Panc1 (cell line): ENCODE measurements around the gene ADPRS. TPM values are rescaled to one million over a fixed set of nuclear protein-coding genes. Genes with fewer than 3 reads are reported as not detected.

Experiments
- ATAC-seq: fragments of 200-7000 bp; cut with Tn5 transposase; 2 replicates; pipeline ENCODE4 v1.9.1; 2020; ENCODE audit warnings: mild to moderate bottlenecking, moderate library complexity
- BruUV-seq: library from RNA; stranded (reverse); fragments of 400-500 nt; replicated peaks from 2 replicates; lab custom pipeline; 2021; lab: Mats Ljungman, UMichigan
- CTCF ChIA-PET: fragments of 300-600 bp; sonication (Branson Sonifier 250); formaldehyde crosslinking; loops from one replicate; lab custom pipeline; 2022; ENCODE audit warnings: antibody characterized with exemption; lab: Charles Lee
- POLR2A ChIA-PET: fragments of 300-600 bp; sonication (Branson Sonifier 250); formaldehyde crosslinking; loops from one replicate; lab custom pipeline; 2022; ENCODE audit warnings: antibody characterized with exemption; lab: Charles Lee
- DNase-seq: peaks from one replicate; pipeline ENCODE4 v3.0.0-alpha.2; 2010; ENCODE audit warnings: low read depth, low spot score
- H3K27ac ChIP-seq: 2 replicates; pipeline ENCODE4 v1.5.1; 2011; ENCODE audit warnings: mild to moderate bottlenecking, low read length, inconsistent platforms
- H3K27me3 ChIP-seq: fragments of 200-500 bp; sonication (Bioruptor generic); 2 replicates; pipeline ENCODE4 v1.6.0; 2014; ENCODE audit warnings: low read length, inconsistent platforms; ENCODE audit not compliant: control insufficient read depth, insufficient read depth
- H3K36me3 ChIP-seq: fragments of 200-500 bp; sonication (Bioruptor generic); 2 replicates; pipeline ENCODE4 v1.5.1; 2014; ENCODE audit warnings: inconsistent platforms, mild to moderate bottlenecking, low read length, moderate library complexity; ENCODE audit not compliant: control insufficient read depth, insufficient read depth
- H3K4me1 ChIP-seq: 2 replicates; pipeline ENCODE4 v1.5.1; 2011; ENCODE audit warnings: inconsistent platforms, mild to moderate bottlenecking, low read length, moderate library complexity; ENCODE audit not compliant: control insufficient read depth, insufficient read depth
- H3K4me3 ChIP-seq, 2 experiments: 2 replicates each; pipeline ENCODE4 v1.5.1; 2011 to 2012; ENCODE audit warnings: low read depth in 2 of 2, low read length in 2 of 2, mild to moderate bottlenecking in 2 of 2, inconsistent platforms in 1 of 2, moderate library complexity in 1 of 2
- H3K9me3 ChIP-seq: fragments of 200-500 bp; sonication (Bioruptor generic); 2 replicates; pipeline ENCODE4 v1.5.1; 2014; ENCODE audit warnings: low read depth, mild to moderate bottlenecking, inconsistent platforms, low read length, moderate library complexity; ENCODE audit not compliant: control insufficient read depth, insufficient read depth
- POLR2AphosphoS5 ChIP-seq: IDR thresholded peaks from 2 replicates; pipeline ENCODE4 v1.6.1; 2012; ENCODE audit warnings: mild to moderate bottlenecking, low read depth, low read length, moderate library complexity
- SIN3A ChIP-seq: IDR thresholded peaks from 2 replicates; pipeline ENCODE4 v1.6.1; 2012; ENCODE audit warnings: low read depth, mild to moderate bottlenecking, low read length, moderate library complexity, borderline replicate concordance; ENCODE audit not compliant: insufficient read depth
- TCF7L2 ChIP-seq: IDR thresholded peaks from 2 replicates; pipeline ENCODE4 v1.6.1; 2011; ENCODE audit warnings: mild to moderate bottlenecking, low read depth, low read length, inconsistent platforms
- in situ Hi-C: cut with HindIII; loops from 2 replicates; pipeline ENCODE4 v1.10.0; 2016; ENCODE audit warnings: low sequenced_read_pairs, low pct_unique_long_range_greater_than_20kb
- intact Hi-C: fragments of 100-400 bp; cut with micrococcal nuclease; formaldehyde crosslinking; loops from one replicate; pipeline ENCODE4 v1.10.0; 2022; ENCODE audit not compliant: unreplicated experiment
- total RNA-seq: library from RNA; stranded (reverse); gene quantifications from one replicate; pipeline ENCODE4 v1.2.1, GENCODE V29; 2021; ENCODE audit not compliant: unreplicated experiment
- TF ChIP-seq, protein P1 (sequence below), 2 experiments: IDR thresholded peaks; 2 replicates each; pipeline ENCODE4 v1.6.1; 2011 to 2012; ENCODE audit warnings: low read depth in 2 of 2, control low read depth in 1 of 2, low read length in 1 of 2, mild to moderate bottlenecking in 1 of 2, moderate library complexity in 1 of 2; ENCODE audit not compliant: insufficient read depth in 1 of 2
- TF ChIP-seq, protein P2 (sequence below): fragments of 450-650 bp; IDR thresholded peaks from 2 replicates; pipeline ENCODE4 v1.5.1; 2017; ENCODE audit warnings: mild to moderate bottlenecking

ADPRS gene
- total RNA-seq, 1 experiment from 2014 or later = 32.2 TPM

DNA sequence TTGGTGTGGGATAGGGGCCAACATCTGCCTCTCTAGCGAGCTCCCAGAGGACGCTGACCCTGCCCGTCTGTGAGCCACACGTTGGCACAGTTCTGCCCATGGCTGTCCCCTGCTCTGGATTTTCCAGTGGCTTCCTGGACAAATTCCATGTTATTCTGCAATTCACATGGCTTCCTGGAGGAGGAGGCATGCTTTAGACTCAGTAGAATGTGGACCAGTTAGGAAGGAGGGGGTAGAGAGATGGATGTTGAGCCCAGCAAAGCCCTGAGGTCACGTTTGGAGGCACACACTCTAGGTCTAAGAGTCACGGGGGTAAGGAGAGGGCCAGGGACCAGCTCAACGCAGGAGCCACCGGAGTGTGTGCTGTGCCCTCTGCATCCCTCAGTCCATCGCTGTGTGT lies 24.1 kb downstream of the ADPRS start:
- H3K4me1 ChIP-seq = peaks cover 12% of the 10 kb centered on the region; the same call in 1 of the 2 replicates
- no peaks in the 10 kb centered on the region for H3K36me3 ChIP-seq
- no TSS peak for BruUV-seq
- CTCF ChIA-PET = no interaction called here
- POLR2A ChIA-PET = interaction anchor here (0.6 kb wide), 1 partner anchor 21 kb away, joined by 3 read pairs; no protein-coding TSS in a partner anchor
- in situ Hi-C loops = no loop called here
- H3K27me3 ChIP-seq = no peaks in the 10 kb centered on the region
- ATAC-seq = no peak
- DNase-seq = no peak
- TF ChIP-seq TCF7L2 (no peak), SIN3A (no peak), POLR2AphosphoS5 (no peak)
- TF ChIP-seq, protein P1, sequence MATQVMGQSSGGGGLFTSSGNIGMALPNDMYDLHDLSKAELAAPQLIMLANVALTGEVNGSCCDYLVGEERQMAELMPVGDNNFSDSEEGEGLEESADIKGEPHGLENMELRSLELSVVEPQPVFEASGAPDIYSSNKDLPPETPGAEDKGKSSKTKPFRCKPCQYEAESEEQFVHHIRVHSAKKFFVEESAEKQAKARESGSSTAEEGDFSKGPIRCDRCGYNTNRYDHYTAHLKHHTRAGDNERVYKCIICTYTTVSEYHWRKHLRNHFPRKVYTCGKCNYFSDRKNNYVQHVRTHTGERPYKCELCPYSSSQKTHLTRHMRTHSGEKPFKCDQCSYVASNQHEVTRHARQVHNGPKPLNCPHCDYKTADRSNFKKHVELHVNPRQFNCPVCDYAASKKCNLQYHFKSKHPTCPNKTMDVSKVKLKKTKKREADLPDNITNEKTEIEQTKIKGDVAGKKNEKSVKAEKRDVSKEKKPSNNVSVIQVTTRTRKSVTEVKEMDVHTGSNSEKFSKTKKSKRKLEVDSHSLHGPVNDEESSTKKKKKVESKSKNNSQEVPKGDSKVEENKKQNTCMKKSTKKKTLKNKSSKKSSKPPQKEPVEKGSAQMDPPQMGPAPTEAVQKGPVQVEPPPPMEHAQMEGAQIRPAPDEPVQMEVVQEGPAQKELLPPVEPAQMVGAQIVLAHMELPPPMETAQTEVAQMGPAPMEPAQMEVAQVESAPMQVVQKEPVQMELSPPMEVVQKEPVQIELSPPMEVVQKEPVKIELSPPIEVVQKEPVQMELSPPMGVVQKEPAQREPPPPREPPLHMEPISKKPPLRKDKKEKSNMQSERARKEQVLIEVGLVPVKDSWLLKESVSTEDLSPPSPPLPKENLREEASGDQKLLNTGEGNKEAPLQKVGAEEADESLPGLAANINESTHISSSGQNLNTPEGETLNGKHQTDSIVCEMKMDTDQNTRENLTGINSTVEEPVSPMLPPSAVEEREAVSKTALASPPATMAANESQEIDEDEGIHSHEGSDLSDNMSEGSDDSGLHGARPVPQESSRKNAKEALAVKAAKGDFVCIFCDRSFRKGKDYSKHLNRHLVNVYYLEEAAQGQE (IDR thresholded peaks at IDR 0.05; ENCODE audit: insufficient read depth in 1 of 2, low read depth in 2 of 2, low read length in 1 of 2) = no peak
- TF ChIP-seq, protein P2, sequence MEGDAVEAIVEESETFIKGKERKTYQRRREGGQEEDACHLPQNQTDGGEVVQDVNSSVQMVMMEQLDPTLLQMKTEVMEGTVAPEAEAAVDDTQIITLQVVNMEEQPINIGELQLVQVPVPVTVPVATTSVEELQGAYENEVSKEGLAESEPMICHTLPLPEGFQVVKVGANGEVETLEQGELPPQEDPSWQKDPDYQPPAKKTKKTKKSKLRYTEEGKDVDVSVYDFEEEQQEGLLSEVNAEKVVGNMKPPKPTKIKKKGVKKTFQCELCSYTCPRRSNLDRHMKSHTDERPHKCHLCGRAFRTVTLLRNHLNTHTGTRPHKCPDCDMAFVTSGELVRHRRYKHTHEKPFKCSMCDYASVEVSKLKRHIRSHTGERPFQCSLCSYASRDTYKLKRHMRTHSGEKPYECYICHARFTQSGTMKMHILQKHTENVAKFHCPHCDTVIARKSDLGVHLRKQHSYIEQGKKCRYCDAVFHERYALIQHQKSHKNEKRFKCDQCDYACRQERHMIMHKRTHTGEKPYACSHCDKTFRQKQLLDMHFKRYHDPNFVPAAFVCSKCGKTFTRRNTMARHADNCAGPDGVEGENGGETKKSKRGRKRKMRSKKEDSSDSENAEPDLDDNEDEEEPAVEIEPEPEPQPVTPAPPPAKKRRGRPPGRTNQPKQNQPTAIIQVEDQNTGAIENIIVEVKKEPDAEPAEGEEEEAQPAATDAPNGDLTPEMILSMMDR = no peak
- no peaks in the 10 kb centered on the region for H3K9me3 ChIP-seq
- H3K27ac ChIP-seq = no peak overlapping the region
- H3K4me3 ChIP-seq = no peak overlapping the region
- intact Hi-C loops = no loop called here

DNA sequence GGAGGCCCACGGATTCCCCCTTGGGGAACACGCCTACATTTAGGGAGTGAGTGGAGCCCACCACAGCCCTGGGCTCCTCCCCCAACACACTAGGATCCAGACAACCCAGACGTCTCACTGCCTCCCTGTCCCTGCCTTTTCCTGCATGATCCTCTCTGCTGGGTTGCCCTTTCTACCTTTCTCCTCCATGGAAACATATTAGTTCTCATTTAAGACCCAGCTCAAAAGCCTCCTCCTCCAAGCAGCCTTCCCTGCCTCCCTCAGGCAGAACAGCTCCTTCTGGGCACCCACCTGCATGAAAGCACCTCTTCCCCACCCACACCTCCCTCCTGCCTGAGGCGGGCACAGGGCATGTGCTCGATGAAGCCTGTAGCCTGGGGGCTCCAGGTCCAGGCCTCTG lies 25.7 kb downstream of the ADPRS start:
- DNase-seq = no peak
- Histone ChIP-seq H3K27me3 (no peaks in the 10 kb centered on the region), H3K4me3 (no peak overlapping the region), H3K4me1 (0 out of 2 replicates have a peak, but pooled peaks cover under 1% of the 10 kb centered on the region), H3K36me3 (no peaks in the 10 kb centered on the region), H3K9me3 (no peaks in the 10 kb centered on the region), H3K27ac (no peak overlapping the region)
- POLR2A ChIA-PET = no interaction called here
- CTCF ChIA-PET = no interaction called here
- ATAC-seq = no peak
- in situ Hi-C loops = no loop called here
- intact Hi-C loops = no loop called here
- no TSS peak for BruUV-seq
- TF ChIP-seq POLR2AphosphoS5 (no peak), TCF7L2 (no peak), SIN3A (no peak)
- TF ChIP-seq, protein P1 (IDR thresholded peaks at IDR 0.05; ENCODE audit: insufficient read depth in 1 of 2, low read depth in 2 of 2, low read length in 1 of 2) = no peak
- TF ChIP-seq, protein P2 = no peak
